HG02763 (cell line): ENCODE results near the gene LHX6.

Experiments used
- ATAC-seq: cut with Tn5 transposase; IDR thresholded peaks from one replicate; pipeline ENCODE4 v1.9.1; 2021; ENCODE audit warnings: mild to moderate bottlenecking, moderate library complexity; ENCODE audit not compliant: unreplicated experiment

LHX6 gene

DNA sequence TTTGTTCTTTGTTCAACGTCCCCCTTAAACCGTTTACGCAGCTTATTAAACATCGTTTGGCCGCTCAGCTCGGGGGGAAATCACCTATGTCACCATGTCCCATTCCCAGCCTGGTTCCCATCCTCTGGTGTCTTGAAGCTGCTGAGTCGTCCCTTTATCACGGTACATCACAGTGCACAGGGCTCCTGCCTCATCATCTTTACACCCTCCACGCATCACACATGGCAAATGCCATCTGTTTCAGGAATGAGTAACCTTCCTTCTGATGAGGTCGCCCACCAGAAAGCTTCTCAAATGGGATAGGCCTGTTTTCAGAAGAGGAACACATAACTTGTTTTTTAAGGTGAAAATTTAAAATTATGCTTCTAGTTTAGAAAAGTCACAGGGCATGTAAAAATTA, 7.9 kb upstream of the LHX6 start:
- no peak for ATAC-seq

DNA sequence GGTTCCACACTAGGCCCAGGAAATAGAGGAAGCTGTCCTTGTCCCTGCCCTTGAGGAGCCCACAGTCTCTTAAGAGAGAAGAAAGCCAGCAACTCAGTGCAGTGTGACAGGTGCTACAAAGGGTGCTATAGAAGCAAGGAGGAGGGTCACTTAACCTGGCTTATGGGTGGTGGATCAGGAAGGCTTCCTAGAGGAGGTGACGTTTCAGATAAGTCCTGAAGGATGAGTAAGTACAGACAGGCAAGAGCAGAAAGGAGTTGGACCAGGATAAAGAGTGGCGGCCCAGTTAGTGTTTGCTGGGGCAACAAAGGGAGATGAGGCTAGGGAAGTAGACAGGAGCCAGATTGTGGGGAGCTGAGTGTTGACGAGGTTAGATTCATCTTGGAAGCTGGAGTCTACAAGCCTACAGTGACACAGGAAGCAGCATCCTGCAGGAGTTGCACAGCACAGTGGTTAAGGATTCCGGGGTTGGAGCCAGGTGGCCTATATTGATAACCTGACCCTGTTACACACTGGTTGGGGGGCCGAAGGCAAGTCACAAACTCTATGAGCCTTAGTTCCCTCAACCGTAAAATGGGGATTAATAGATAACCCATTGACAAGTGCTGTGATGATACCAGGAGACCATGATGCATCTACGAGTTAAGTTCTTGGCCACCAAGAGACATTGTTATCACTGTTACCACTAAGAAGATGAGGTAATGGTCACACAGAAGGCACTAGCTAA, 5.4 kb upstream of the LHX6 start:
- ATAC-seq, result no peak

DNA sequence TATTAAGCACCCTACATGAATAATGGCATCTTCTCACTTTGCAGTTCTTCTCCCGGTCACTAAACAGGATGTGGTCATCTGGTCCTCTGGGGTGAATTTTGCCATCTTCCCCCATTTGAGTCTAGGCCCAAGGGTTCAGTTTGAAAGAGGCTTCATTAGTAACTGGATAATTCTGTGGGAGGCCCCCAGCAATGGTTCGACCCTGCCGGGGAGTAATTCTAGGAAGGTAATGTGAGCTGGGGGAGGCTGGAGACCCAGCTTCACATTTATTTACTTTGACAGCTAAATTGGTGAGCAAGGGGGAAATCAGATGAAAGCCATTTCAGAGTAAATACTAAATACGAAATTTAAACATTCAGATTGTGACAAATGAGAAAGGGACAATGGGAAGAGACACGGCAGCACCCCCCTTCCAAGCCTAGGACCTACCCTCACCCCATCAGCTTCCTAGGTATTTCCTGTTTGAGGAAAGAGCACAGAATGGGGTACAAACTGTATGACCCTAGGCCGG, 4.1 kb upstream of the LHX6 start:
- ATAC-seq, result no peak

DNA sequence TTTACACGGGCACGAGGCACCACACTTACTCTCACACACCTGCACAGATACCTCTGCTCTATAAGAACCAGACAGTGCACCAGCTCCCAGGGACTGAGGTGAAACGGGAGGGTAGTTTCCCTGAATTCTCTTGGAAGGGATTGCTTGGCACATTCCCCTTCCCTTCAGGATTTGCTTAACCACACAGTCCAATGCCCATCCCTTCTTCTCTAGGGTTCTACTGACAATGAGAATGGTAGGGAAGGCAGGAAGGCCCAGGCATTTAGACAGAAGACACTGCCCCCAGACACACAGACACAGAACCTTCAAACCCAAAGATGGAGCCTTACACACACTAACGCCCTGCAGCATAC, 704 bp upstream of the LHX6 start:
- ATAC-seq, result no peak

DNA sequence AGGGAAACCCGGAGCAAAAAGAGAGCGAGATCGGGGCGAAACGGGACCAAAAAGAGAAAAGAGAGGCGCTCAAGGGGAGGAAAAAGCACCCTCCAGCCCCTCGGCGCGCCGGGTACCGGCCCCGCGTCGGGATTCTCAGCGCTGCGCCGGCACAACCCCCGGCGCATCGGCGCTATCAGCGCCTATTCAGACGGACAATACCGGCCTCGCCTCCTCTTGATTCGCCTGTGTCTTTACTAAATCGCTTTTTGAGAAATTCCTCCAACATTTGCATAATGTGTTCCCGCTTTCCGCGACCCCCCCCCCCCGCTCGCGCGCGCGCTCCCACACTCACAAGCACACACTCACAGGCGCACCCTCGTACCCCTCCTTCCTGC, 578 bp downstream of the LHX6 start:
- no peak for ATAC-seq

DNA sequence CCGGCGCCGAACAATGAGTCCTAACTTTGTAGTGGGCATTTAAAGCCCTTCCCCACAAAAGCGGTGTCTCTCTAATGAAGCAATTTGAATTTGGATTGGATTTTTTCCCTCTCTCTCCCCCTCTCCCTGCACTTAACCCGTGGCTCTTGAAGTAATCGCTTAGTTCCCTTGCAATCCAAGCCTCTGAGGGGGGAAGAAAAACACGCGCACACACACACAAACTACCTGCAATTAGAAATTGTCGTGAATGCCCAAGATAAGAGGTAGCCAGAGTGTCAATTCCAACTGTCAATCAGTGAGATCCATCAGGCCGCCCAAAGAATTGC, 1.2 kb downstream of the LHX6 start:
- no peak for ATAC-seq

DNA sequence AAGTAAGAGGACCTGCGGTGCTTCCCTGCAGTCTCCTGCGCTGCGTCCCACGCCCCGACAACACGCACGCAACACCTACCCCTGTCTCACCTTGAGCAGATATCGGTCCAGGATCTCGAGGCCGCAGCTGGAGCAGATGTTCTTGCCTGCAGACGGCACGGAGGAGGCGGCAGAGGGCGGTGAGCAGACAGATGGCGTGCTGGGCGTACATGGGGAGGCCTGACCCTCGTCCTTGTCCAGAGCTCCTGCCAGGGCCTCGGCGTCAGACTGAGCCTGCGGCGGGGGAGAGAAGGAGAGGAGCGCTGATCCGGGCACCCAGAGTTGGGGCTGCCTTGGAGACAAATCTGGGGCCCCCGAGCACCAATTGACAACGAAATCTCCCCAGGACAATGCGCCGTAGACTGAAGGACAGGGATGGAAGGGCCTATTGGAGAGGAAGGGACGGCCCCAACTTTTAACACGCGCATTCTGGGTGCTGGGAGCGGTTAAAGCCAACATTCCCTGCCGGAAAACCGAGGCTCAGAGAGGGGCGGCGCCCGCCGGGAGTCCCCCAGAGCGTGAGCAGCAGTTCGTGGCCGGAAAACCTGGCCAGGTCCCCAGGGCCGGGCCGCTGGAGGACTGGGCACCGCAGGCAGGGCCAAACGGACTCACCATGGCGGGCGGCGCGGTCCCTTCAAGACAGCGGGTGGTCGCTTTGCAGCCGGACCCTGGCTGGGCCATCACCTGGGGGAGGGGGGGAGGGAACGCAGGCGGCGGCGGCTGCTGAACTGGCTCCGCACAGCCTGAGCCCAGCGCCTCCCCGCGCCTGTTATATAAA, 1.8 kb downstream of the LHX6 start:
- no peak for ATAC-seq

DNA sequence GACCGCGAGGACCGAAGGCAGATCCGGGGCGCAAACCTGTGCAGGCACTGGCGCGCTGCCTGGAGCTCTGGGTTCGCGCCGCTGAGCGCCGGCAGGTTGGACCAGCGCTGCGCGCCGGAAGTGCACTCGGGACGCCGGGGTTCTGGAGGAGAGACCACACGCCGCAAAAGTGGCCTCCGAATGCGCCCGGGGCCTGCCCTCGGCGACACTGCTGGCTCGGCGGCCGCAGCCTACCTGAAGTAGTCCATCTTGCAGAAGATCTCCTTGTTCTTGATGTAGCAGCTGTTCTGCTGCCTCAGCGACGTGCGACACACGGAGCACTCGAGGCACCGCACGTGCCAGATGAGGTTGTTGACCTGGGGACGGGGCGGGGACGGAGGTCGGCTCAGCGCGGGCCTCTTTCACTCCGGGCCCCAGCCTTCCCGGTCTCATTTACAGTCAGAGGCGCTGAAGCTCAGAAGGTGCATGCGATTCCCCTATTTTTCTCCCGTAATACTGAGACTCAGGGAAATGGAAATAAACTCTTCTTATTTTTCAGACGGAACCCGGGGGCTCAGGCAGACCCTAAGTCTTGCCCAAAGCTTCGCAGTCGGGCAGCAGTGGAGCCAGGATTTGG, 2.5 kb downstream of the LHX6 start:
- ATAC-seq, result no peak

DNA sequence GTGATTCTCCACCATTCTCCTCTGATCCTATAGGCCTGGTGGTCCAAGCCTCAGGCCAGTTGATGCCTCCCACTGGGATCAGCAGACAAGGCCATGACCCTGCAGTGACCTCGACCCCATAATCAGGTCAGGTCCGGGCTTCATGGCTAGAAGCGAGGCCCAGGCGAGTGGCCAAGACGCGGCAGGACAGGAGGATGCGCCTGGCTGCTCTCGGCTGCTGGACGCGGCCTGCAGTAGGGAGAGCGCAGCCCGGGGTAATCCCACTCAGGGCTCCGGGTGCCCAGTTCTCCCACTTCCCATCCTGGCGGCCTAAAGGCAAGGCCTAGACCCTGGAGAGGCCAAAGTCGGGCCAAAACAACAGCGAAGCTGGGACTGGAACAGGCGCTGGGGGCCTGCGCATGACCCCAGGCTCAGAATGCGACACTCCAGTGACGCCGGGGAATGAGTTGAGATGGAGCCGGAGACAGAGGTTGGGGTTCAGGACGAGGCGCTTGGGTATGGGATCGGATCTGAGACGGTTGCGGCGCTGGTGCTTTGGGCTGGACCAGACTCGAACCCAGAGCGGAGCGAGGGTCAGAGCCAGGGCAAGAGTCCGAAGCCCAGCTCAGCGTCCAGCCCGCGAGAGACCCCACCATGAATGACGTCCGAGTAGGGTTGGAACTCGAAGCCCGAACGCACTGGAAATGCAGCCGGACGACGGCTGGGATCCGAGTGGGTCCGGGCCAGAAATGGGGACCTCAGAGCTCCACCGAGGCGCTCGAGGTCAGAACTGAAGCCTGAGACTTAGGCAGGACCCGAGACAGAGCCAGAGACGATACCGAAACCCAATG, 3.2 kb downstream of the LHX6 start:
- no peak for ATAC-seq

DNA sequence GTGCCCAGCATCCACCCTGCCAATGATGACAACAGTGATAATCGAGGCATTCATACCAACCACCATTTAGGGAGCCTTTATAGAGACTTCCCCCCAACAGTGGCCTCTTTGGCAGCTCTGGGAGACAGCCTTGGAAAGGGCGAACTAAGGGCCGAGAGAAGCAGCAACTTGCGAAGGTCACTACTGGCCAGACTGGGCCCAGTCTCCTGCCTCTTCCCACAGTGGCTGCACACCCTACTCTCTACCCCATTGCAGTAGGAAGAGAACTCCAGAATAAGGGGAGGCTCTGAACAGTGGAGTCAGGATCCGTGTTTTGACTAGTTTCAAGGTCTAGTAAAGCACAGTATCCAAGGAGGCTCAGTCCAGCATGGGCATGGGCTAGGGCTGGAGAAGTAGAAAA, 5.3 kb downstream of the LHX6 start:
- no peak for ATAC-seq

DNA sequence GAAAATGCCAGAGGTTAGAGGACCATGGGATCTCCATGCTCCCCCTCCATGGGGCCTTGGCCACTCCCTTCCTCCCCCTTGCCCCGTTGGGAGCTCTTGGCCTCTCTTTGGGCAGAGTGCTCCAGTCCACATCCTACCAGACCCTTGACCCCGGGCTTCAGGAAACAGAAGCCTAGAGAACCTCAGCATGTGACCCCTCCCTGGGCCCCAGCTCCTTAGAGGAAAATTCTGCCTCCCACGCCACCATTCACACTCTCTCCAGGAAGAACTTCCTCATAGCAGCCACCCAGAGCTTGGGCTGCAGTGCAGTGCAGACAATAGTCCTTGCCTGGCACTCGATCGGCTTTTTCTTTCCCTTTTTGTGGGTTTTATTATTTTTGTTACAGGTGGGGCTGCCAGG, 6.0 kb downstream of the LHX6 start:
- ATAC-seq, result no peak

DNA sequence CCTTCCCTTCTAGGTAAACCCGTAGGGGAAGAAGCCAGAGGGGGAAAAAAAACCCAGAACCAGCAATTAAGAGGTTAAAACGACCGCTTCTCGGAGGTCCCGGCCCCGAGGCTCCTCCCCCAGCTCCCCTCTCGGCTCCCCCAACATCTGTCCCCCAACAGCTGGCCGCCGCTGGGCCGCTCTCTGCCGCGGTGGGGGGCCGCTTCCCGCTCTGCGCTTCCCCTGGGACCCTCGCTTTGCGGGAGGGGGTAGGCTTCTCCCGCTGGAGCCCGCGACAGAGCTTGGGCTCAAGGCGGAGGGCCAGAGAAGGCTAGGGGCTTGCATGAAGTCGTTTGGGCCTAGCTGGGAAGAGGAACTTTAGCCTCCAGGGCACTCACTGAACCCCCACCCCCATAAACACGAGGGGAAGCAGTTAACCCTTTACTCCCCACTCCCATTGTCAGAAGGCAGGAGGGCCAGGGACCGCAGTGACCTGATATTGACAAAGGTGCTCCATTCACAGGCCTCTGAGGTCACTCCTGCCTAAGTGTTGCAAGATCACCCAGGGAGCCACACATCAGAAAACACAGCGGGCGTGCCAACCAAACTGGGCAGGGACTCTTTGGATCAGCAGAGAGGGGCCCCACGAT, 7.5 kb downstream of the LHX6 start:
- ATAC-seq, result no peak

DNA sequence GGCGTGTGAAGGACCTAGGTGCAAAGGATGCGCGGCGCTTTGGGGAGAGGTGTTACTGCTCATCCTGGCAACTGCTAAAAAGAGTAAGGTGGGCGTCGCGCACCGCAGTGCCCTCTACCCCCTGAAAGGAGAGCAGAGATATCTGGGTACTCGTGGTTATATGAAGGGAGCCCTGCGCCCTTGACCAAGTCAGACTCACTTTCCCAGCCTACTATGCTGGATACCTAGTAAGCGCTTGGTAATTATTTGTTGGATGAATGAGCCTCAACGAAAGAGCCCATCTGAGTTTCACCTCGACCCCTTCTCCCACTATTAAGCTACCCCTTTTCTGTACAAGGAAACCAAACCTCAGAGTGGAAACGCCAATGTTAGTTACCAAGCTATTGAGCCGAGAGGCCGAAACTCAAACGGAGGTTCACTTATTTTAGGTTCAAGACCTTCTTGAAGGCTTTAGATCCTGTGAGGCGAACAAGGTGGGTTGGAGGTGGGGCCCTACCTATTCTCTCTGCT, 8.0 kb downstream of the LHX6 start:
- ATAC-seq, result no peak

DNA sequence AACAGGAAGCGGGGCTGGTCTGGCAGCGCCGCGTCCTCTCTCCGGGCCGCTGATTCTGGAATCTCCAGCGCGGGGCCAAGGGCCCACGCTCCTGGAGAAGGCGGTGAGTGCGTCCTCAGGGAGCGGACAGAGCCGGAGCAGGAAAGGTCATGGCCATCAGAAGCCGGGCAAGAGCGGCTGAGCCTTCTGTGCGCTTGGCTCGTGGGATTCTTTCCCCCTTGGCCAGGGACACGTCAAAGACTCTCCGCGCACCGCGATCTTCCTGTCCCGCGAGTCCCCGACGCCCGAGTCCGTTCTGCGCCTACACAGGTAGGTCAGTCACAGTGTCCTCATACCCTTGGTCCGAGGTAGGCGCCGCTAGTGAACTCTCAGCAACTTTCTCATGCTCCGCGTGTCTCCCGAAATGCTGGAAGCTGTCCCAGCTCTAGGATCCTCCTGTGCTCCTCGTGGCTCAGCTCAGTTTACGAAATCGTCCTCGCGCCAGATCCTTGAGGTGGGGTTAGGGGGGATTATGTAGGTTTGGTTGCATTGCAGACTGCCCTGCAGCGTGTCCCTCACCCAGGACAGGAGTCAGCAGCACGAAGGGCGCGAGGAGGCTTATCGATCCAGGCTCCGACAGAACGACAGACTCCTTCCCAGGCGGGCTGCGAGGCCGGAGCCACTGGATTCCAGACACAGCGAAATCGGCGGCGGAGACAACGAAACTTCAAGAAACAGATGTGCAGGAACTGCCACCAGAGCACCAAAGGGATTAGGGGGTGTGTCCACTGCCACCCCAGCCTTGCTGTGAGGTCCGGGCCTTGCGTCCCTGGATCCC, 8.7 kb downstream of the LHX6 start:
- no peak for ATAC-seq

DNA sequence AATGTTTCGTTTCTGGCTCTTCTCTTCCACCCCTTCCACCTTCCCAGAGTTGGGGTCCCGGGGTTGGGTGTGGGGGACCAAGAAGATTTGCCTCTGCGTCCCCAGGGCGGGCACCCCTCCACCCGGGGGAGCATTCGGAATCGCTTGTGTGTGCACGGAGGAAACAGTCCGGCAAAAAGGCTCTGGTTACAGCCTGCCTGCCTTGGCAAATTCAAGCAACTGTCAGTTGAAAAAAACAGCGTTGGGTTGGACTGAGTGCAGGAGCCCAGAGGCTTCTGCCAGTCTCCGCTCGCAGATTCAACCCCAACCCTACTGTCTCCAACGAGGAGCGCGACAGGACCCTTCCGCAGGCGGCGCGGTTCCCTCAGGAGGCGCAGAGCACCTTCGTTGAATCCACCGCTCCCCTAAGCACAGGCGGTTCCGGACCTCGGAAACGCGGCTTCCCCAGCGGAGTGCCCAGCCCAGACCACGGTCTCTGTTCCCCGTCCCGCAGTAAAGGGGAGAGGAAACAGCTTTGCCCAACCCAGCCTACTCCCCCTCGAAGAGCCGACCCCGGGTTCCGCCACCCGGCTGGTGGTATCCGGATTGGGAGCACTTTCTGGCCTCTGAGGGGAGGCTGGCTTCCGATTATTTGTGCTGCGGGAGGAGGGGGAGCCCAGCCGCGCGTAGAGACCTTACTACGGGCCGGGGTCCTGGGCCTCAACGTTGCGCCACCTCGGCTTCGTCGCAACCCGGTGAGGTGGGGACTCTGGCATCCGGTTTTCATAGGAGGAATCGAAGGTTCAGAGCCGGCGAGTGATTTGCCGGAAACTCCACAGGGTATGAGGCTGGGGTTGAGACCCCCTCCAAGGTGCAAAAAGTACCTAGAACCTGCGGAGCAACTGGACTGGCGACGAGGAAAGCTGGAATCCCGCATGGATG, 9.6 kb downstream of the LHX6 start:
- no peak for ATAC-seq

DNA sequence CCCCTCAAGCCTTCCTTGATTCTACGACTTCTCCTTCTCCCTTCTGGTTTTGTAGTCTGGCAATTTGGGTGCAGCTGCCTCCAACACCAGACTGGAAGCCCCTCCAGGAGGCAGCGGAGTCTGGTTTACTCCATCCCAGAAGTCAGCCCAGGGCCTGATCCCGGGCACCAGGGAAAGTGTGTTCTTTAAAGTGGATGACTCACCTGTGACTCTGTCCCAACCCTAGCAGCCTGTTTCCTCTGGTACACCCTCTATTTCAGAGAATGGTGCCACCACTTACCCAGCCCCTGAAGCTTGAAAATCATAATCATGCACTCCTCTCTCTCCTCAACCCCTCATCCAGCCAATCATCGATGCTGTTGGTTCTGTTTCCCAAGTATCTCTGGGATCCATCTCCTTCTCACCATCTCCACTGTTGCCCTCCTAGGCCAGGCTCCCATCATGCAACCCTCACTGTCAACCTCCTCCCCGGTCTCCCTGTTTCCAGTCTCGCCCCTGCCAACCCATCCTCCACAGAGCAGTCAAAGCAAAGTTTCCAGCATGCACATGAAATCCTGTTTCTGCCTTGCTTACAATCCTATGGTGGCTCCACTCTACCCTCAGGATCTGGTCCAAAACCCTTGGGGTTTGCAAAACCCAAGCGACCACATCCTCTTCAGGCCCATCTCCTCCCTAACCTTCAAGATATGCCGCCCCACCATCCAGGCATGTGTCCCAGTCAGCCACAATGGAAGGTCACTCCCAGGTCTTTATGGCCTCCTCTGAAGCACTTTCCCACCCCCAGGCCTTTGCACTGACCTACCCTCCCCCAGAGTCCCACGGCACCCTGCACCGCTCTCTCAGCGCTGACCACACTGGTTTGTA, 10.5 kb downstream of the LHX6 start:
- no peak for ATAC-seq

DNA sequence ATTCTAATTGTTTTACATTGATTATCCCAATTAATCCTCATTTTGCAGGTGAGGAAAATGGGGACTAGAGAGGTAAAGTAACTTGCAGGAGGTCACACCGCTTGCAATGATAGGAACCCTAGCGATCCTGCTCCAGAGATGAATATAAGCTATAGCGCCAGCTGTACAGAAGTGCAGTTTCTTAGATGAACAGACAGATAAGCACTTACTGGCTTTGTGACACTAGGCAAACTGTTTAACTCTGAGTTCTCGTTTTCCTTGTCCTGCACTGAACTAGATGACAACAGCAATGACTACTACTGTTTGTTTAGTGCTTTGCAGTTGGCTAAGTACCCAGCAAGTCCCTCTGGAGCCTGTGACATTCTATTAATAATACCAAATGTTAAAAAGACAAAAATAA, 11.1 kb downstream of the LHX6 start:
- no peak for ATAC-seq
